GM18517 (cell line): ENCODE measurements around the gene ZNF74.
"Not testable (repeated sequence)": the region's sequence is repeated elsewhere in the genome, so short reads cannot be mapped to it uniquely, and the experiment has no call there.

ENCODE experiments used
- ATAC-seq: cut with Tn5 transposase; IDR thresholded peaks from one replicate; pipeline ENCODE4 v1.9.1; 2021; ENCODE audit warnings: mild to moderate bottlenecking, moderate library complexity; ENCODE audit not compliant: unreplicated experiment

Gene ZNF74

GRCh38 chr22:20399866-20400605 is 6.1 kb downstream of the ZNF74 start:
- no peak for ATAC-seq

GRCh38 chr22:20400606-20401375 is 6.8 kb downstream of the ZNF74 start:
- no peak for ATAC-seq

DNA sequence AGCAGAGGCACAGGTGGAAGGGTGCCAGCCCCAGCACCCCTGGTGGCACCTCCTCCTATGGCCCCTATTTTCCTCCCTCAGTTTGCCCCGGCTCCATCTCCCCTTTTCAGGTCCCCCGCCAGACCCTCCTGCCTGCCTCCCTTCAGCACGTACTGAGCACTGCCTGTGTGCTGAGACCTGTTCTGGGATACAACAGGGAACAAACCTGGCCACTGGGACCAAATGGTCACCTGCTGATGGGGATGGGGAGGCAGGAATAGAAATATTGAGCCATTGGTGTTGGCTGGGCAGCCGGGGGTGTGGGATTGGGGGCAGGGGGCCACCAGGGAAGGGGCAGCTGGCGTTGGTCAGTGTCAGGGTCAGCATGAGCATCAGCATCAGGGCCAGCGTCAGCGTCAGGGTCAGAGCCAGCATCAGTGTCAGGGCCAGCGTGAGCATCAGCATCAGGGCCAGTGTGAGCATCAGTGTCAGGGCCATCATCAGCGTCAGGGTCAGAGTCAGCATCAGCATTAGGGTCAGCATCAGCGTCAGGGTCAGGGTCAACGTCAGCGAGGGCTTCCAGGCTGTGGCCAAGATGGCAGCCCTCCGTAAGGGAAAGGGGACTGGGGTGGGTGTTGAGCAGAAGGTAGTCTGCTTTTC is 7.5 kb downstream of the ZNF74 start:
- ATAC-seq: no peak

GRCh38 chr22:20402960-20403778 is 9.2 kb downstream of the ZNF74 start:
- ATAC-seq: no peak

- ATAC-seq: no peak
Observed at GRCh38 chr22:20403779-20404140, 9.8 kb downstream of the ZNF74 start.

GRCh38 chr22:20404881-20405280 is 10.9 kb downstream of the ZNF74 start:
- ATAC-seq: no peak

DNA sequence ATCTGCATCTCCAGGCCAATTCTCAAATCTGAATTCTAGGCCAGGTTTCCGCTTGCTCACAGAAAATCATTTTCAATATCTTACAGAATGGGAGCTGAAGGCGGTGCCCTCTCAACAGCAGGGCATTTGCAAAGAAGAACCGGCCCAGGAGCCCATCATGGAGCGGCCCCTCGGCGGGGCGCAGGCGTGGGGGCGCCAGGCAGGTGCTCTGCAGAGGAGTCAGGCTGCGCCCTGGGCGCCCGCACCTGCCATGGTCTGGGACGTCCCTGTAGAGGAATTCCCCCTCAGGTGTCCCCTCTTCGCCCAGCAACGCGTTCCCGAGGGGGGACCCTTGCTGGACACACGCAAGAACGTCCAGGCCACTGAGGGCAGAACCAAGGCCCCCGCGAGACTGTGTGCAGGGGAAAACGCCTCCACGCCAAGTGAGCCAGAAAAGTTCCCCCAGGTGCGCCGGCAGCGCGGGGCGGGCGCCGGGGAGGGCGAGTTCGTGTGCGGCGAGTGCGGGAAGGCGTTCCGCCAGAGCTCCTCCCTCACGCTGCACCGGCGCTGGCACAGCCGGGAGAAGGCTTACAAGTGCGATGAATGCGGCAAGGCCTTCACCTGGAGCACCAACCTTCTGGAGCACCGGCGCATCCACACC is 11.5 kb downstream of the ZNF74 start:
- ATAC-seq: no peak

- no peak for ATAC-seq
Observed at GRCh38 chr22:20405931-20406685, 12.2 kb downstream of the ZNF74 start.

DNA sequence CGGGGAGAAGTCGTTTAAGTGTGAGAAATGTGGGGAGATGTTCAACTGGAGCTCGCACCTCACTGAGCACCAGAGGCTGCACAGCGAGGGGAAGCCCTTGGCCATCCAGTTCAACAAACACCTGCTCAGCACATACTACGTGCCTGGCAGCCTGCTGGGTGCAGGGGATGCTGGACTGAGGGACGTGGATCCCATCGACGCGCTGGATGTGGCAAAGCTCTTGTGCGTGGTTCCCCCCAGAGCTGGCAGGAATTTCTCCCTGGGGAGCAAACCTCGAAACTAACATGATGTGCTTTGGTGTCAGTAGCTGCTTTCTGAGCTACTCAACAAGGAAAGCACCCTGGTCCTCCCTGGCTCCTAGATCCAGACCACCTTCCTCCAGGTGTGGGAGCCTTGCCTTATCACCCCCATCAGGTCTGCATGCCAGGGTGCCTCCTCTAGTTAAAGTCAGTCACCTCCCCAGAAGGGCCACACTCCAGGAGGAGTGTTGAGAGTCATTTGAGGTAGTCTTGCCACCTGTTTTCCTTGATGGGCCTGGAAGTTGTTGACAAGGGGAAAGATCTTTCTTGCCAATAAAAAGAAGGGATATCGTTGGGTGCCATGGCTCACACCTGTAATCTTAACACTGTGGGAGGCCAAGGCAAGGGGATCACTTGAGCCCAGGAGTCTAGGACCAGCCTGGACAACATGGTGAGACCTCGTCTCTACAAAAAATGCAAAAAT is 12.9 kb downstream of the ZNF74 start:
- no peak for ATAC-seq

DNA sequence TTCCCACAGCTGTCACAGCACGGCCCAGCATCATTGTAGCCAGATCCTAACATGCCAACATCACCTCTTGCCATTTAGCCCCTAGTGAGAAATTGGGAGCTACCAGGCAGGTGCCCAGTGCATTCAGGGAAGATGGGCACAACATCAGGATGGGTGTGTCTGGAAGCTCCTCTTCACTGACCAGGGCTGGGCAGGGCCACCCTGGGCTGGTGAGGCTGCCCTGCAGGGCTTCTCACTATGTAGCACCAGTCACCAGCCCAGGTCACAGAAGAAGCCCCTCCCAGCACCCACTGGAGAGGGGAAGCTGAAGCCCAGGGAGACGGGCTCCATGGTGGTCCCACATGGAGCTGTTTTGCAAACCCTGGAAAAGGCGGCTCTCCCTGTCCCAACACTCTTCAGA is 13.9 kb downstream of the ZNF74 start:
- ATAC-seq: no peak

DNA sequence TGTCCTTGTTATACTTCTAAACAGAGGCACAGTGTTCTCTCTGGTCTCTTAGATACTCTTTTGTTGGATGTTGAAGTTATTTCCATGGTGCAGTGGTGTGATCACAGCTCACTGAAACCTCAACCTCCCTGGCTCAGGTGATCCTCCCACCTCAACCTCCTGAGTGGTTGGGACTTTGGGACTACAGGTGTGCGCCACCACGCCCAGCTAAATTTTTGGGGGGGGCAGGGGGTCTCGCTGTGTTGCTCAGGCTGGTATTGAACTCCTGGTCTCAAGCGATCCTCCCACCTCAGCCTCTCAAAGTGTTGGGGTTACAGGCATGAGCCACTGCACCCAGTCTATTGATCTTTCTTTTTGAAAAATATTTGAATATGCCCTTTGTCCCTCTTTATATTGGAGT is 14.9 kb downstream of the ZNF74 start:
- no peak for ATAC-seq

DNA sequence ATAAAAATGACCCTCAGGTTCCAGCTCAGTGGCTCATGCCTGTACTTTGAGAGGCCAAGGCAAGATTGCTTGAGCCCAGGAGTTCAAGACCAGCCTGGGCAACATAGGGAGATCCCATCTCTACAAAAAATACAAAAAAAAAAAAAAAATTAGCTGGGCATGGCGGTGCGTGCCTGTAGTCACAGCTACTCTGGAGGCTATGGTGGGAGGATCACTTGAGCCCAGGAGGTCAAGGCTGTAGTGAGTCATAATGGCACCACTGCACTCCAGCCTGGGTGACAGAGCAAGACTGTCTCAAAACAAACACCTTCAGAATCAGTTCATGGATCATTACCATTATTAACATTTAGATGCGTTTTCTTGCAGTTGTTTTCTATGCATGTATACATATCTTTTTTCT is 15.4 kb downstream of the ZNF74 start:
- not testable (repeated sequence) for ATAC-seq

DNA sequence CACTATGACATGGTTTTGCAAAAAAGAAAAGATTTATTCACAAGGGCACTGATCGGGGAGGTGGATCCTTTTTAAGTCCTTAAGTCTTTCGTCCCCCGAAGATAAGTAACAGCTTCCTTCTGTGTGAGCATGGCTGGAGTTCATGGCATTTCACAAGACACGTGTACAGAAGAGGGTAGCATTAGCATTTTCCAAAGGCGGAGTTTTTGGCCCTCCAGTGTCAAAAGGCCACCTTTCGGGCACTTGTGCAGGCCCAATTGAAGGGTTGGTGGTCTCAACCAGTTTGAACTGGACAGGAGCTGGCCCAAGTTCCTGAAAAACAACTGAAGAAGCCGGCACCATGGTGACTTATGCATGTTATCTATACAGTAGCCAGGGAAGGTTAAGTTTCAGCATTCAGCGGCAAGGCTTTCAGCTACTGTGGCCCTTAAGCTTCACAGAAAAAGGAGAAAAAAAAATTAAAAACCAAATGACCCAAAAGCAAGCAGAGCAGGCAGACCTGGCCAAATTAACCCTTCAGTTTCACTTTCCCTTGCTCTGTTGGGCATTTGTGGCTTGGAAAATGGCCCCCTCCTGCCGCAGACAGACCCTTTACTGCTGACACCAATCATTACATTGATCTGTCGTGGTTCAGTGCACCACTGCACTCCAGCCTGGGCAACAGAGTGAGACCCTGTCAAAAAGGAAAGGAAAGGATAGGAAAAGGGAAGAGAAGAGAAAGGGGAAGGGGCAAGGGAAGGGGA is 18.7 kb downstream of the ZNF74 start:
- no peak for ATAC-seq

DNA sequence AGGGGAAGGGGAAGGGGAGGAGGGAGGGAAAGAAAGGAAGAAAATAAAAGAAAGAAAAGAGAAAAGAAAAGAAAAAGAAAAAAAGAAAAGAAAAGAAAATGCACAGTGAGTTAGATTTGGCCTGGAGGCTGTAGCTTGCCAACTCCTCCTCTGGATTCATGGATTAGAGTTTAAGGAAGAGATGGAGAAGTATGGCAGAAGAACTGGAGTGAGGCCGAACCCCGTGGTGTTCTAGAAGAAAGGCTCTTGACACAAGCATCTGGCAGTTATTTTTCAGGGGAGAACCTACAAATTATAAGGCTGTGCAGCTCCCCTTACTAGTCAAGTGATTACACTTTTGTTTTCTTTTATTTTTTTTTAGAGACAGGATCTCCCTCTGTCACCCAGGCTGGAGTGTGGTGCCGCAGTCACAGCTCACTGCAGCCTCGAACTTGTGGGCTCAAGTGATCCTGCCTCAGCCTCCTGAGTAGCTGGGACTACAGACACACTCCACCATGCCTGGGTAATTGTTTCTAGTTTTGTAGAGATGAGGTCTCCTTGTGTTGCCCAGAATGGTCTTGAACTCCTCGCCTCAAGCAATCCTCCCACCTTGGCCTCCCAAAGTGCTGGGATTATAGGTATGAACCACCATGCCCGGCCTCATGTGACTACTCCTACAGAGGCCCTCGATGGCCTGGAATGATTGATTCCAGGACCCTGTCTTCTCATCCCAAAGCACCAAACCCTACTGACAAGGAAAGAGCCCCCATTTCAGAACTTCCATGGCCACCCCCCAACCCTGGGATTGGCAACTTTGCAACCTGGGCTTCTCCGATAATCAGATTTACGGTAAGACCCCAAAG is 19.5 kb downstream of the ZNF74 start:
- no peak for ATAC-seq

GRCh38 chr22:20414059-20414440 is 20.1 kb downstream of the ZNF74 start:
- no peak for ATAC-seq

DNA sequence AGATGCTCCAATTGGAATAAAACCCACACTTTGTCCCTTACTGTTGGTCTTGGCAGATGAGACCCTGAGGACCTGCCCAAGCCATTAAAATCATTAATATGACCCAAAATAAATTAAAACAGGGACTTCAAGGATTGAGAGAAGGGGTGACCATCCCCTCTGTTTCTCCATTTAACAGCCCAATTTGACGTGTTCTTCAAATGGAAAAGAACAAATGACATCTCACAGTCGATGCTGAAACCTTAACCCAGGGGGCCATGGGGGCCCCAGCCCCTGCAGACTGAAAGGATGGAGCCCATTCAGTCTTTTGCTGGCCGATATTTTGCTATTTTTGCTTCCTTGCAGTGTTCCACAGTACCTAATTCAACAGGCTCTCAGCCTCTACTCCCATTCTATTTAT is 20.5 kb downstream of the ZNF74 start:
- no peak for ATAC-seq

DNA sequence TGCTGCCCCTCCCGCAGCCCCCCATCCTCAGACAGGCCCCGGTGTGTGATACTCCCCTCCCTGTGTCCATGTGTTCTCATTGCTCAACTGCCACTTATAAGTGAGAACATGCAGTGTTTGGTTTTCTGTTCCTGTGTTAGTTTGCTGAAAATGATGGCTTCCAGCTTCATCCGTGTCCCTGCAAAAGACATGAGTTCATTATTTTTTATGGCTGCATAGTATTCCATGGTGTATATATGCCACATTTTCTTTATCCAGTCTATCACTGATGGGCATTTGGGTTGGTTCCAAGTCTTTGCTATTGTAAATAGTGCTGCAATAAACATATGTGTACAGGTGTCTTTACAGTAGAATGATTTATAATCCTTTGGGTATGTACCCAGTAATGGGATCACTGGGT is 21.3 kb downstream of the ZNF74 start:
- not testable (repeated sequence) for ATAC-seq

GRCh38 chr22:20415699-20416098 is 21.7 kb downstream of the ZNF74 start:
- not testable (repeated sequence) for ATAC-seq
